Measurements from ENCODE around the gene PAQR4.
"Not testable (repeated sequence)": the region's sequence is repeated elsewhere in the genome, so short reads cannot be mapped to it uniquely, and the experiment has no call there.

PAQR4 gene

GRCh38 chr16:2943716-2944115 lies 25.4 kb upstream of the PAQR4 start:
- not testable (repeated sequence) for DNase-seq (ENCODE audit: low spot score)

DNA sequence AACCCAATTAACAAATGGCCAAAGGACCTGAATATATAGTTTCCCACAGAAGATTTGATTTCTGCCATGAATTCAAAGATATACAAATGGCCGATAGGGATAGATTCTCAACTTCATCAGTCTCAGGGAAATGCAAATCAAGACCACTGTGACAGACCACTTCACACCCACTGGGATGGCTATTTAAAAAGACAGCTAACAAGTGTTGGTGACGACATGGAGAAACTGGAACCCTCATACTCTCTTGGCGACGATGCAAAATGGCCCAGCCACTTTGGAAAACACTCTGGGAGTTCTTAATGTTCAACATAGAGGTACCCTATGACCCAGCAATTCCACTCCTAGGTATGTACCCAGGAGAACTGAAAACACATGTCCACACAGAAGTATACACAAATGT lies 22.5 kb upstream of the PAQR4 start:
- DNase-seq (ENCODE audit: low spot score) = no peak

DNA sequence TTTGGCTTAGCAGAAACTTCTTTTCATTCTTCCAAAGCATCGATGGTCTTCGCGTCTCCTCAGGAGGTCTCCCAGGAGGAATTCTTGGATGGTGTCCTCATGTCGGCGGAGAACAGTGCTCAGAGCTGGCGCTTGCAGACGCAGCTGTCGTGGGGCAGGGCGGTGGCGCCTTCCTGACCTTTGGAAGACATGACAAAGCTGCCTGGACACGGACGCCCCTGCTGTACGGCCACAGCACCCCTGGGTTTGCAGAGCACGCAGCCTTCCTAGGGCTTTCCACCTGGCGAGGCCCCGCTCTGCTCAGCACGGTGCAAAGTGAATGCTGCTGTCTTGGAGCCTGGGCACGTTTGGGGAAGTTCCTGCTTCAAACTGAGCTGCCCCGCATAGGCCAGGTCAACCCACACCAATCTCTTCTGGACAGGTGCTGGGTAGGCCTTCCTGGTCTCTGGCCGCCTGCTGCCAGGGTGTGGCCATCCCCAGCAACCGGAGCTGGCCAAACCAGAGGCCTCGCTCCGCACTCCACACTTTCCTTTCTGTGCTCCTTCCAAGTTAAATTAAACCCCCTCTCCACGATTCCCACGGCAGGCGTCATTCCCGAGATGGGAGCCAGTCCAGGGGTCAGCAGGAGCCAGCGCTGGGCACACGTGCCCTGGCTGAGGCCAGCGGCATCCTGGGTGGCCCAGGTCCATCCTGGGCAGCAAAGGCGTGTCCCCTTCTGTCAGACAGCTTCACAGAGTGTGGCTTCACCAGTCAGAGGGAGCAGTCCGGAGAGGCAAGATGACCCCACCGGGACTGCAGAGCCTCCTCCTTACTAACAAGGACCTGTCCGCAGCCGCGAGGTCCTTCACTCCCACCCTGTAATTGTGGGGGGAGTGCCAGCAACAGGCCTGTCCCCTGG lies 20.1 kb upstream of the PAQR4 start:
- DNase-seq (ENCODE audit: low spot score) = no peak

DNA sequence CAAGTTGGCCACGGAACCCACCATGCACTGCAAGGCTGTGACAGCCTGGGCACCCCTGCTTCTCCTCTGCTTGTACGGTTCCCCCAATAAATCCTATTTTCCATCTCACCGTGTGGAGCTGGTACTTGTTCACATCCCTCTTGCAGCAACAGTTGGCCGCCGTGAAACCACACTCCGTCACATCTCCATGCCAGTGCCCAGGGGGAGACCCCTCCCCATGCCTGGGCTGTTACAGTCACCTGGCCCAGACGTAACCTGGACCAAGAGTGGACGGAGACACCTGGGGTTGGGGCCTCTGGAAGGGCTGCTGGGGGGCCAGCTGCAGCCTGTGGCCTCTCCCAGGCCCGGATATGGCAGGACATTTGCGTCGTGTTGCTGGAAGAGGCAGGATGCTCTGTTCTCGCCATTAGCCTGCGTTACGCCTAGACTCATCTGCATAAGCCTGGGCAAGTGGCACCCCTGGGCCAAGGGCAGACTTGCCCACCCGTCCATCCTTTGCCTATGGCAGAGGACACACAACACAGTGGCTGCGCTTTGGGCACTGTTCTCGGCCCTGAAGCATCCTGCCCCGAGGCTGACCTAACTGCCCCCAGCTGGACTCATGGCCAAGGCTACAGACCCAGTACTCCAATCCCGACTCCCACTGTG lies 19.3 kb upstream of the PAQR4 start:
- no peak for DNase-seq (ENCODE audit: low spot score)

DNA sequence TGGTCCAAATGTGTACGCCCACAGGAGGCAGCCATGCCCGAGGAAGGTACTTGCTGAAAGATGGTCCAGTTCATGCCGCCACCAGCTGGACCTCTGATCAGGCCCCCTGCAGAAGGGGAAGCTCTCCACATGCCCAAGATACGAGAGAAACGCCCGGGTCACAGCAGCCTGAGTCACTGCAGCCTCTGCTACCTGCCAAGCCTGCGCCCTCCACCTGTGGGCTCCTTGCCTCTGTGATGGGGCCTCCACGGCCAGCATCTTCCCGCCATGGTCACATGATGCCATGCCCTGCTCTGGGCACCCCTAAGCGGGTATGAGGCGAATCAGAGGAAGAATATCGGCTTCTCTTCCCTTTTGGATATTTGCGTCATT lies 18.8 kb upstream of the PAQR4 start:
- DNase-seq (ENCODE audit: low spot score) = no peak

- no peak for DNase-seq (ENCODE audit: low spot score)
Measured at GRCh38 chr16:2950773-2951172, 18.4 kb upstream of the PAQR4 start.

DNA sequence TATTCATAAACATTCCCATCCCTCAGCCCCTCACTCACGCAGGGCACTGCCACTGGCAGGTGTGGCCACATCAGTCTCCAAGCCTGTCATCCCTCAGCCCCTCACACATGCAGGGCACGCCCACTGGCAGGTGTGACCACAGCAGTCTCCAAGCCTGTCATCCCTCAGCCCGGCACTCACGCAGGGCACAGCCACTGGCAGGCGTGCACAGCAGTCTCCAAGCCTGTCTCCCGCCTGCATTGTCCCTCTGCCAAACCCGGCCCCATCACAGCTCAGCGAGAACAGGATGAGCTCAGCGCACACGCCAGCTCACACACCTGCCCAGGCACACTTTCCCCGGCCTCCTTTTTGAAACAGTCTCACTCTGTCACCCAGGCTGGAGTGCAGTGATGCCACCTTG lies 16.5 kb upstream of the PAQR4 start:
- no peak for DNase-seq (ENCODE audit: low spot score)

- DNase-seq (ENCODE audit: low spot score) = no peak
Measured at GRCh38 chr16:2953706-2954627, 15.2 kb upstream of the PAQR4 start.

DNA sequence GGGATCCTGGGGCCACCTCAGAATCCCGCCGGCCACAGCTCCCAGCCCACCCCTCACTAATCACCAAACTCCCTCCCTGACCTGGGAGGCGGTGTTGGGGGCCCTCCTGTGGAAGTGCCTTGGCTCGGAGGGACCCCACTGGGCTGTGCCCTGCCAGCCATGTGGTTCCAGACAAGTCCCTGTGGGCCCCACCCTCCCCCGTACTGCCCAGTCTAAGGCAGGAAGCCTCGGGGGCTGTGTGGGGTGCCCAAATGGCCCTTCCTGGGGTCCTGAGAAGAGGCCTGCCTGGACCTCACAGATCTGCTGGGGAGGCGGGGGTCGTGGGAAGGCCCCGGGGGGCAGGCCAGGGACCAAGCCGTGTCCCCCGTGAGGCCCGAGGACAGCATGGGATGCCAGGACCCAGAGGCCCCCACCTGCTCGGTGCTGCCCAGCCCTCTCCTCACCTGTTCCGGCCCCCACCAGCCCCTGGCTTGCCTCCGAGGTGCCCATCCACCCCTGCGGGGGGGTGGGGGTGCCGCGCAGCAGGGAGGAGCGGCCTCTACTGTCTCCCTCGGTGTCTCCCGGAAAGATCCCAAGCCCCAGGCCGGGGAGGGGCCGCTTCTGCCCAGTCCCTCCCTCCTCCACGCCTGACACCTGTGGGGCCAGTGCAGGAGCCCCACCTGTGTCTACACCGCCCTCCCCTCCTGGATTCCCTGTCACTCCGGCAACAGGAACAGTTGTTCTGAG lies 14.3 kb upstream of the PAQR4 start:
- DNase-seq (ENCODE audit: low spot score) = no peak

- DNase-seq (ENCODE audit: low spot score) = no peak
Measured at GRCh38 chr16:2955438-2955778, 13.7 kb upstream of the PAQR4 start.

- DNase-seq (ENCODE audit: low spot score) = no peak
Measured at GRCh38 chr16:2955779-2956578, 13.2 kb upstream of the PAQR4 start.

DNA sequence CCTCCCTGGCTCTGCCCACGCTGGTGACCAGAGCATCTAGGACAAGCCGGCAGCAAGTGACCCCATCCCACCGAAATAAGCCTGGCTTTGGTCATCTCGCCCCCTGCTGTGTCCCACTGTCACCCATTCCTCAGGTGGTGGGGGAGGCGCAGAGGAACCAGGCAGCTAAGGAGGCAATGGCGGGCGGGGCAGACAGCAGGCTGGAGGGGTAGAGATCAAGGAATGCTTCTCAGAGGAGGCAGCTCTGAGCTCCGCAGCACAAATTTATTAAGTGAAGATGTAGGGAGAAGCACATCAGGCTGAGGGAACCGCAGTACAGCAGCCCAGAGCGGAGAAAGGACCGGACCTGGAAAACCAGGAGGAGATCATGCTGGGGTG lies 12.6 kb upstream of the PAQR4 start:
- no peak for DNase-seq (ENCODE audit: low spot score)

DNA sequence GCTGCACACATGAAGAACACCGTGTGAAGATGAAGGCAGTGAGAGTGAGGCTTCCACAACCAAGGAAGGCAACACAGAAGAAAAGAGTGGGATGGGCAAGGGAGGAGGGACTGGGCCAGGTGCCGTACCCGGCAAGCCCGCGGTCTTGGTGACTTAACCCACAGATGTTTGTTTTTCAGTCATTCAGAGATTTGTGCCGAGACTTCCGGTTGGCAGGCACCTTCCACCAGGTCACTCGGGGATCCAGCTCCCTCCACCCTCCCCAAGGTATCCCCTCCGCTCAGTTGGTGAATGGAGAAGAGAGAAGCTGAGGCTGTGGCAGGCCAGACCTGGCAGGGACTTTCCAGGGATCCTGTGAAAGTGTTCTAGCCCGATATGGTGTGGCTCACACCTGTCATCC lies 9.9 kb upstream of the PAQR4 start:
- DNase-seq (ENCODE audit: low spot score) = no peak

DNA sequence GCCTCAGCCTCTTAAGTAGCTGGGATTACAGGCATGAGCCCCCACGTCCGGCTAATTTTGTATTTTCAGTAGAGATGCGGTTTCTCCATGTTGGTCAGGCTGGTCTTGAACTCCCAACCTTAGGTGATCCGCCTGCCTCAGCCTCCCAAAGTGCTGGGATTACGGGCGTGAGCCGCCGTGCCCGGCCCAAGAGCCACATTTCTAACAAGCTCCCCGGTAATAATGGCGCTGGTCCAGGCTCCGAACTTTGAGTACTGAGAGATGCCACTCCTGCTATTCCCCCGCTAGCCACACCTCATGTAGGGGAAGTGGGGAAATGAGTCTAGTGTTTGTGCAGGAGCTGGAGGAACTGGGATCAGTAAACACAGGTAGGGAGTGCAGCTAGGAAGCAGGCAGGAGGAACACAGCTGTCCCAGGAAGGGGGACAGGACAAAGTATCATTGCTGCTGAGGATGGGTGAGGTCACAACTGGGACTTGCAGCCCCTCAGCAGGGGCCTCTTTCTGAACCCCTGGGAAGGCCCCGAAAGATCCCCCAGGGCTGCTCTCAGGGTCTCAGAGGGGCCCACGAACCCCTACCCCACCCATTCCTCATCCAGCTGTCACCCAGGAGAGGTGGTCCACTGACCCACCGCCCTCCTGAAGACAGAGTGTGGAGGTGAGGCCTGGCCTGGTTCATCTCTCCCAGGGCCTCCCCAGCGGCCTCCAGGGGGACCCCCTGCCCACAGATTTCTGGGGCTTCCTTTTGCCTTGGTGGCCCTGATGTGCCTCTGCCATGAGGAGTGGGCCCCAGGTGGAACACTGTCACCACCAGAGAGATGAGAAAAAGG lies 8.8 kb upstream of the PAQR4 start:
- no peak for DNase-seq (ENCODE audit: low spot score)

- no peak for DNase-seq (ENCODE audit: low spot score)
Measured at GRCh38 chr16:2962334-2963073, 6.6 kb upstream of the PAQR4 start.

DNA sequence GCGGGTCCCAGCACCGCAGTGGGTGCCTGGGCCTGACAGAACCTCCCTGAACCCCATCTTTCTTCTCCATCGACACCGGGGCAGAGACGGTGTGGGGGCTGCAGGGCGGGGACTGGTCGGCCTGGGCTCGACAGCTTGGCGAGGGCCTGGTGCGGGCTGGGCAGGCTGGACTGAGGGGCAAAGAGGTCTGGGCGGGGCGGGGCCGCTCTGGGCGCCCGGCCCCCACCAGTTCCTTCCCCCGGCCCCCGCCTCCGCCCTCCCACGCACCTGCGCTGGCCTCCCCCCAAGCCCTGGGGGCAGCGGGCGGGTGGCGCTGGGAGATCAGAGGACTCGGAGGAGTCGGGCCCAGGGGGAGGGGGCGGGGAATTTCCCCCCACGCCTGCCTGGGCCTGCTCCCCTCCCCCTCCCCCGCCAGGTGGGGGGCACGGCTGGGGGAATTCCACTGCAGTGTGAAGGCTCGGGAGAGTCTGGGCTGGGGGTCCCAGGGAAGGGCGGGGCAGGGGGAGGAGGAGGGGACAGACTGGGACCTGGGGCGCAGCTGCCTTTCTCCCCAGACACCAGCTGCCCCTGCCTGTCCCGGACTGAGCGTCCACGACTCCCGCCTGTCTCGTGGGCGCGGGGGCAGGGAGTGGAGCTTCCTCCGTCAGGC lies 6.0 kb upstream of the PAQR4 start:
- no peak for DNase-seq (ENCODE audit: low spot score)

- no peak for DNase-seq (ENCODE audit: low spot score)
Measured at GRCh38 chr16:2963723-2964474, 5.2 kb upstream of the PAQR4 start, which contains the start of gene KREMEN2. Gene KREMEN2 (plus strand): TSS chr16:2964275. CDS start chr16:2964521, 246 bp downstream.

All from germinal center (tissue), 1 donor.